ENCODE data around the gene TBC1D4.

GRCh38 chr13:75425216-75426009 is 56.6 kb downstream of the TBC1D4 start:
- TF ChIP-seq CTCF (IDR thresholded peaks at IDR 0.05) = no peak
- TF ChIP-seq POLR2A (IDR thresholded peaks at IDR 0.05) = no peak
